H9 (cell line): ENCODE results near the gene MYL11. TPM values are rescaled to one million over a fixed set of nuclear protein-coding genes. Genes with fewer than 3 reads are reported as not detected.

Experiments
- DNase-seq: peaks from one replicate; pipeline ENCODE4 v3.0.0-alpha.2; 2017
- H2AFZ ChIP-seq: one replicate; pipeline ENCODE4 v1.6.1; 2013; ENCODE audit warnings: mild to moderate bottlenecking, low read length, control low read depth, moderate library complexity
- H2AK5ac ChIP-seq: 2 replicates; pipeline ENCODE4 v1.6.1; 2013; ENCODE audit warnings: low read length, control low read depth, mixed read lengths; ENCODE audit not compliant: insufficient read length
- H2BK120ac ChIP-seq: one replicate; pipeline ENCODE4 v1.6.1; 2013; ENCODE audit warnings: low read depth, mild to moderate bottlenecking, low read length, control low read depth, inconsistent platforms; ENCODE audit not compliant: poor library complexity, severe bottlenecking
- H2BK12ac ChIP-seq: 2 replicates; pipeline ENCODE4 v1.6.1; 2013; ENCODE audit warnings: low read length, control low read depth, mixed read lengths, low read depth; ENCODE audit not compliant: insufficient read length
- H2BK15ac ChIP-seq: 2 replicates; pipeline ENCODE4 v1.6.1; 2013; ENCODE audit warnings: low read depth, low read length, control low read depth
- H2BK20ac ChIP-seq: one replicate; pipeline ENCODE4 v1.6.1; 2013; ENCODE audit warnings: low read depth, mild to moderate bottlenecking, low read length, control low read depth, inconsistent platforms; ENCODE audit not compliant: poor library complexity, severe bottlenecking
- H2BK5ac ChIP-seq: 2 replicates; pipeline ENCODE4 v1.6.1; 2013; ENCODE audit warnings: low read length, control low read depth, mixed read lengths; ENCODE audit not compliant: insufficient read length
- H3K14ac ChIP-seq: 2 replicates; pipeline ENCODE4 v1.6.1; 2013; ENCODE audit warnings: low read length, control low read depth; ENCODE audit not compliant: insufficient read depth
- H3K18ac ChIP-seq: 2 replicates; pipeline ENCODE4 v1.6.1; 2013; ENCODE audit warnings: low read depth, mild to moderate bottlenecking, mixed read lengths, low read length, control low read depth; ENCODE audit not compliant: insufficient read length
- H3K23ac ChIP-seq: 2 replicates; pipeline ENCODE4 v1.6.1; 2013; ENCODE audit warnings: low read length, control low read depth, mixed read lengths, low read depth; ENCODE audit not compliant: insufficient read length
- H3K23me2 ChIP-seq: 2 replicates; pipeline ENCODE4 v1.6.1; 2013; ENCODE audit warnings: low read depth, mild to moderate bottlenecking, mixed read lengths, low read length, control low read depth; ENCODE audit not compliant: insufficient read length, poor library complexity, severe bottlenecking
- H3K27ac ChIP-seq: 2 replicates; pipeline ENCODE4 v1.5.1; 2013; ENCODE audit warnings: low read length, control low read depth, mixed read lengths, low read depth; ENCODE audit not compliant: insufficient read length
- H3K27me3 ChIP-seq: 2 replicates; pipeline ENCODE4 v1.6.1; 2013; ENCODE audit warnings: low read length, control low read depth, inconsistent platforms; ENCODE audit not compliant: insufficient read depth
- H3K4ac ChIP-seq: 2 replicates; pipeline ENCODE4 v1.6.1; 2013; ENCODE audit warnings: low read depth, mild to moderate bottlenecking, control low read depth, inconsistent platforms, low read length, moderate library complexity
- H3K4me1 ChIP-seq: 2 replicates; pipeline ENCODE4 v1.6.1; 2013; ENCODE audit warnings: low read length, control low read depth, inconsistent platforms; ENCODE audit not compliant: insufficient read depth
- H3K4me2 ChIP-seq: 2 replicates; pipeline ENCODE4 v1.6.1; 2013; ENCODE audit warnings: low read length, control low read depth, mixed read lengths; ENCODE audit not compliant: insufficient read length, insufficient read depth
- H3K56ac ChIP-seq: 2 replicates; pipeline ENCODE4 v1.6.1; 2013; ENCODE audit warnings: low read depth, mild to moderate bottlenecking, mixed read lengths, low read length, control low read depth; ENCODE audit not compliant: insufficient read length
- H3K79me1 ChIP-seq: 2 replicates; pipeline ENCODE4 v1.6.1; 2013; ENCODE audit warnings: low read depth, mild to moderate bottlenecking, moderate library complexity, low read length, control low read depth, inconsistent platforms; ENCODE audit not compliant: insufficient read depth, poor library complexity, severe bottlenecking
- H3K79me2 ChIP-seq: 2 replicates; pipeline ENCODE4 v1.6.1; 2013; ENCODE audit warnings: low read length, control low read depth, inconsistent platforms; ENCODE audit not compliant: insufficient read depth
- H3K9ac ChIP-seq: 2 replicates; pipeline ENCODE4 v1.6.1; 2013; ENCODE audit warnings: low read length, control low read depth, mixed read lengths; ENCODE audit not compliant: insufficient read length; ENCODE audit errors: extremely low read depth
- H3K9me3 ChIP-seq: one replicate; pipeline ENCODE4 v1.6.1; 2013; ENCODE audit warnings: low read depth, low read length, inconsistent platforms; ENCODE audit not compliant: control insufficient read depth
- H3T11ph ChIP-seq: one replicate; pipeline ENCODE4 v1.6.1; 2013; ENCODE audit warnings: mild to moderate bottlenecking, low read length, control low read depth, inconsistent platforms
- H4K20me1 ChIP-seq: one replicate; pipeline ENCODE4 v1.6.1; 2013; ENCODE audit not compliant: control insufficient read depth, insufficient read length, insufficient read depth
- H4K5ac ChIP-seq: 2 replicates; pipeline ENCODE4 v1.6.1; 2013; ENCODE audit warnings: low read depth, mild to moderate bottlenecking, mixed read lengths, low read length, control low read depth; ENCODE audit not compliant: insufficient read length
- H4K8ac ChIP-seq: replicated peaks from 2 replicates; pipeline ENCODE4 v1.6.1; 2013; ENCODE audit warnings: low read length, control low read depth, mixed read lengths, low read depth; ENCODE audit not compliant: insufficient read length
- H4K91ac ChIP-seq: 2 replicates; pipeline ENCODE4 v1.6.1; 2013; ENCODE audit warnings: low read depth, mild to moderate bottlenecking, moderate library complexity, mixed read lengths, low read length, control low read depth; ENCODE audit not compliant: insufficient read length
- H3K27ac Mint-ChIP-seq, 3 experiments: 2 replicates in 2 of 3; 3 replicates in 1 of 3; pipeline ENCODE4 v1.8.0; 2020 to 2021; ENCODE audit warnings: mixed read lengths in 3 of 3, mild to moderate bottlenecking in 1 of 3, moderate library complexity in 1 of 3
- H3K27me3 Mint-ChIP-seq: 2 replicates; pipeline ENCODE4 v1.8.0; 2021; ENCODE audit warnings: low read depth, mild to moderate bottlenecking, moderate library complexity, mixed read lengths
- H3K36me3 Mint-ChIP-seq, 3 experiments: 2 replicates in 2 of 3; 3 replicates in 1 of 3; pipeline ENCODE4 v1.8.0; 2020 to 2021; ENCODE audit warnings: low read depth in 3 of 3, mixed read lengths in 3 of 3; ENCODE audit not compliant: insufficient read depth in 1 of 3
- H3K4me1 Mint-ChIP-seq, 2 experiments: 2 replicates each; pipeline ENCODE4 v1.8.0; 2020; ENCODE audit warnings: mixed read lengths in 2 of 2
- H3K4me3 Mint-ChIP-seq, 2 experiments: 2 replicates in 1 of 2; 3 replicates in 1 of 2; pipeline ENCODE4 v1.8.0; 2020 to 2021; ENCODE audit warnings: mild to moderate bottlenecking in 2 of 2, mixed read lengths in 2 of 2, moderate library complexity in 1 of 2
- H3K9me3 Mint-ChIP-seq, 2 experiments: 2 replicates in 1 of 2; 3 replicates in 1 of 2; pipeline ENCODE4 v1.8.0; 2020; ENCODE audit warnings: mild to moderate bottlenecking in 2 of 2, mixed read lengths in 2 of 2, moderate library complexity in 1 of 2
- CTCF ChIP-seq: fragments of 200-600 bp; sonication (generic); conservative IDR thresholded peaks from 3 replicates; pipeline ENCODE4 v1.8.0; 2021; ENCODE audit warnings: antibody characterized with exemption, mild to moderate bottlenecking
- WGBS: extraction: QIAGEN DNeasy Blood & Tissue Kit; methylation state at CpG from one replicate; pipeline ENCODE4 v1.1.7; 2013; ENCODE audit warnings: missing lambda C conversion rate, low lambda C conversion rate, mixed read lengths; ENCODE audit not compliant: insufficient read length; ENCODE audit errors: extremely low coverage; 5-methylcytosine and 5-hydroxymethylcytosine counted together
- total RNA-seq: library from RNA; stranded (reverse); gene quantifications from 2 replicates; pipeline ENCODE4 v1.2.1, GENCODE V29; 2021

The MYL11 gene
- total RNA-seq, 1 experiment from 2014 or later: 0.70 TPM

DNA sequence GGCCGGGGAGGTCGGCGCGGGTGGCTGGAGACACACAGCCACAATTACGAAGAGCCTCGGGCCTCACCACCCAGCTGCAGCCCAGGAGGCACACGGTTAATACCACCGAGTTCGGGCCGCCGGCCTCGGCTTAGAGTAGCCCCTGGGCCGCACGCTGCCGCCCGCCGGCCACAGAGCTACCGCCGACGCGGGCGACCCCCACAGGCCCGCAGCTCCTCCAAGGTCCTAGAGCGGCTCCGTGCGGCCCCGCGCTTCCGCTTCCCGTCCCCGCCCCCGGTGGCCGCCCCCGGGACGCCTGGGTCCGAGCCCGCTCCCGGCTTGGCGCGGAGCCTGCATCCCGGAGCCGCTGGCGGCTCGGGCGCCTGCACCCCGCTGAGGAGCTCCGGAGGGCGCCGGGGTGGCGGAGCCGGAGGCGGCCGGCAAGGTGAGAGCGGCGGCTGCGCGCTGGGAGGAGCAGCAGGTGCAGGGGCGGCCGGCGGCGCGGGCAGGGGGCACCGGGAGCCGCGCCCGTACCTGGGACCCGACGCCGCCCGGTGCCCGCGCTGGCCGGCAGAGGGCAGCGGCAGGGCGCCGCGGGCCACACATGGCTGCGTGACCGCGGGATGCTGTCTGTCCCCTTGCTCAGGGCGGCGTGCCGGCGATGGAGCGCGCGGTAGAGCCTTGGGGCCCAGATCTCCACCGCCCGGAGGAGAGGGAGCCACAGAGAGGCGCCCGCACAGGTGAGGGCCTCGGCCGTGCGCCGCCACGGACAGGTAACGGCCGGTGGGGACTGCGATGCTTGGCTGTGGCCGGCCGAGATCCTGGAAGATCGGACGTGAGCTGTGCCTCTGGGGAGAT lies 20.8 kb downstream of the MYL11 start, which contains the start of gene ZNF48:
TSS of gene ZNF48 (plus strand) at position 266 of the 837 bp plus-strand sequence. CDS start at position 641, 375 bp downstream.
- H4K5ac ChIP-seq: no peak within 1 kb of the TSS
- peak; percentile 82 for DNase-seq
- no CpG with 5 or more reads among the region's 103 CpGs for WGBS
- Mint-ChIP-seq H3K36me3 (peaks cover 9 to 33% (median 20%) of the 10 kb centered on the region in 3 experiments; a peak in 6 of 7 replicates), H3K27me3 (no peaks in the 10 kb centered on the region; the same call in 1 of the 2 replicates), H3K9me3 (no peaks in the 10 kb centered on the region; a peak in 1 of 5 replicates), H3K4me1 (peaks cover 27 to 45% of the 10 kb centered on the region in 2 experiments), H3K4me3 (peak within 1 kb of the TSS; percentile 90 to 91), H3K27ac (peak within 1 kb of the TSS; percentile 93 to 99 (median 97))
- H3K9ac ChIP-seq: peak within 1 kb of the TSS; percentile 97
- TF ChIP-seq CTCF: peak; percentile 58
- no peak within 1 kb of the TSS for H2BK20ac ChIP-seq
- H3K27ac ChIP-seq: peak within 1 kb of the TSS; percentile 67
- peak within 1 kb of the TSS; percentile 18; the same call in 1 of the 2 replicates for H3K4ac ChIP-seq
- H3K79me2 ChIP-seq: peaks cover 4% of the 10 kb centered on the region; the same call in 1 of the 2 replicates
- no peaks in the 10 kb centered on the region; the same call in 1 of the 2 replicates for H3K4me1 ChIP-seq
- H3K4me2 ChIP-seq: peak within 1 kb of the TSS; percentile 88
- no peak within 1 kb of the TSS for H2BK12ac ChIP-seq
- no peak within 1 kb of the TSS for H2BK120ac ChIP-seq
- H3K79me1 ChIP-seq: no peaks in the 10 kb centered on the region
- H3K27me3 ChIP-seq: no peaks in the 10 kb centered on the region
- no peak within 1 kb of the TSS for H2AK5ac ChIP-seq
- H3K9me3 ChIP-seq: no peaks in the 10 kb centered on the region
- no peak within 1 kb of the TSS for H2AFZ ChIP-seq
- H3K56ac ChIP-seq: no peak within 1 kb of the TSS
- H4K91ac ChIP-seq: no peak within 1 kb of the TSS
- H3K14ac ChIP-seq: peak within 1 kb of the TSS; percentile 99
- peak within 1 kb of the TSS; percentile 74 for H2BK5ac ChIP-seq
- no peak within 1 kb of the TSS for H4K8ac ChIP-seq
- H4K20me1 ChIP-seq: no peaks in the 10 kb centered on the region
- peak within 1 kb of the TSS; percentile 56 for H3T11ph ChIP-seq
- peaks cover 21% of the 10 kb centered on the region for H3K23me2 ChIP-seq
- H3K18ac ChIP-seq: peak within 1 kb of the TSS; percentile 86
- H3K23ac ChIP-seq: no peak within 1 kb of the TSS
- H2BK15ac ChIP-seq: no peak within 1 kb of the TSS
